A549 (cell line): ENCODE data around the gene CD300LF.

ENCODE experiments used
- CTCF ChIP-seq: fragments of >200 bp; sonication (Bioruptor Twin); formaldehyde crosslinking; IDR thresholded peaks from 3 replicates; pipeline ENCODE4 v1.5.1; 2016
- POLR2A ChIP-seq: IDR thresholded peaks from 2 replicates; pipeline ENCODE4 v1.6.1; 2012; ENCODE audit warnings: mild to moderate bottlenecking, low read length
- USF2 ChIP-seq: fragments of 450-650 bp; IDR thresholded peaks from 2 replicates; pipeline ENCODE4 v1.6.1; 2014; ENCODE audit warnings: antibody characterized with exemption

- TF ChIP-seq USF2 (no peak), CTCF (no peak), POLR2A (no peak)
Measured at GRCh38 chr17:74734256-74734655, 21.5 kb upstream of the CD300LF start.
